ENCODE data around the gene PRPH2.

DNA sequence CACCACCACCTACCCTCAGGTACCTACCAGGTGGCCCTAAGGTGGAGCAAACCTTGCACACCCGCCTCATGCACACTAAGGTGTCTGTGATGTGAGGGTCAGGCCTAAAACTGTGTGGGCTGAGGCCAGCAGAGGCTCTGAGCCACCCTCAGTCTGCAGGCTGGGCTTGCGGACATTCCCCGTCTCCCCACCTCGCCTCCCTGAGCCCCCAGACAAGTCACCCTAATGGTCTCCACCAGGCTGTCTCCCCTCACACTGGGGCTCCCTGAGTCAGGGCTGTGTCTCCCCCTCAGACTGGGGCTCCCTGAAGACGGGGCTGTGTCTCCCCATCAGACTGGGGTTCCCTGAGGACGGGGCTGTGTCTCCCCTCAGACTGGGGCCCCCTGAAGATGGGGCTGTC lies 12.5 kb downstream of the PRPH2 start:
- TF ChIP-seq, protein P1, sequence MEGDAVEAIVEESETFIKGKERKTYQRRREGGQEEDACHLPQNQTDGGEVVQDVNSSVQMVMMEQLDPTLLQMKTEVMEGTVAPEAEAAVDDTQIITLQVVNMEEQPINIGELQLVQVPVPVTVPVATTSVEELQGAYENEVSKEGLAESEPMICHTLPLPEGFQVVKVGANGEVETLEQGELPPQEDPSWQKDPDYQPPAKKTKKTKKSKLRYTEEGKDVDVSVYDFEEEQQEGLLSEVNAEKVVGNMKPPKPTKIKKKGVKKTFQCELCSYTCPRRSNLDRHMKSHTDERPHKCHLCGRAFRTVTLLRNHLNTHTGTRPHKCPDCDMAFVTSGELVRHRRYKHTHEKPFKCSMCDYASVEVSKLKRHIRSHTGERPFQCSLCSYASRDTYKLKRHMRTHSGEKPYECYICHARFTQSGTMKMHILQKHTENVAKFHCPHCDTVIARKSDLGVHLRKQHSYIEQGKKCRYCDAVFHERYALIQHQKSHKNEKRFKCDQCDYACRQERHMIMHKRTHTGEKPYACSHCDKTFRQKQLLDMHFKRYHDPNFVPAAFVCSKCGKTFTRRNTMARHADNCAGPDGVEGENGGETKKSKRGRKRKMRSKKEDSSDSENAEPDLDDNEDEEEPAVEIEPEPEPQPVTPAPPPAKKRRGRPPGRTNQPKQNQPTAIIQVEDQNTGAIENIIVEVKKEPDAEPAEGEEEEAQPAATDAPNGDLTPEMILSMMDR (IDR thresholded peaks at IDR 0.05) = no peak
- TF ChIP-seq POLR2A (IDR thresholded peaks at IDR 0.05) (no peak), POLR2AphosphoS5 (IDR thresholded peaks at IDR 0.05) (no peak)
